GM12801 (cell line): ENCODE results near the gene STMP1.

Source experiments
- TF ChIP-seq, protein P1 (sequence below): IDR thresholded peaks from one replicate; pipeline ENCODE4 v1.5.1; 2011; ENCODE audit warnings: control low read depth; ENCODE audit not compliant: insufficient read length; ENCODE audit errors: extremely low read depth

The STMP1 gene

DNA sequence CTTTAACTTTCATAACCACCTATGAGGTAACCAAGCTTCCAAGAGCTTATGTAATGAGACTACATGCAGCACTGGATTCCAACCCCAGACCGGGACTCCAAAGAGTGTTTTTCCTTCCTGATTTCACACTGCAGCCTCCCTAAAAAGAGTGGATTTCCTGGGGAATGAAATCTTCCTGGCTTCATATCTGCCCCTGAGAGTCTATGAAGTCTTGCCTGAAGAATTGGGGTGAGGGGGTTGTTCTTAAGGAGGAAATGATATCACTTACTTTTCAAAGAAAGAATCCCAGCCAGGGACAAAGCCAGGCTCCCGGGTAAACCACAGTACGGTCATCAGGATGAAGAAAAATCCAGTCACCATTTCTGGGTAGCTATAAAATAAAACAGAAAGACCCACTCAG, 29.7 kb downstream of the STMP1 start:
- TF ChIP-seq, protein P1, sequence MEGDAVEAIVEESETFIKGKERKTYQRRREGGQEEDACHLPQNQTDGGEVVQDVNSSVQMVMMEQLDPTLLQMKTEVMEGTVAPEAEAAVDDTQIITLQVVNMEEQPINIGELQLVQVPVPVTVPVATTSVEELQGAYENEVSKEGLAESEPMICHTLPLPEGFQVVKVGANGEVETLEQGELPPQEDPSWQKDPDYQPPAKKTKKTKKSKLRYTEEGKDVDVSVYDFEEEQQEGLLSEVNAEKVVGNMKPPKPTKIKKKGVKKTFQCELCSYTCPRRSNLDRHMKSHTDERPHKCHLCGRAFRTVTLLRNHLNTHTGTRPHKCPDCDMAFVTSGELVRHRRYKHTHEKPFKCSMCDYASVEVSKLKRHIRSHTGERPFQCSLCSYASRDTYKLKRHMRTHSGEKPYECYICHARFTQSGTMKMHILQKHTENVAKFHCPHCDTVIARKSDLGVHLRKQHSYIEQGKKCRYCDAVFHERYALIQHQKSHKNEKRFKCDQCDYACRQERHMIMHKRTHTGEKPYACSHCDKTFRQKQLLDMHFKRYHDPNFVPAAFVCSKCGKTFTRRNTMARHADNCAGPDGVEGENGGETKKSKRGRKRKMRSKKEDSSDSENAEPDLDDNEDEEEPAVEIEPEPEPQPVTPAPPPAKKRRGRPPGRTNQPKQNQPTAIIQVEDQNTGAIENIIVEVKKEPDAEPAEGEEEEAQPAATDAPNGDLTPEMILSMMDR, result no peak

DNA sequence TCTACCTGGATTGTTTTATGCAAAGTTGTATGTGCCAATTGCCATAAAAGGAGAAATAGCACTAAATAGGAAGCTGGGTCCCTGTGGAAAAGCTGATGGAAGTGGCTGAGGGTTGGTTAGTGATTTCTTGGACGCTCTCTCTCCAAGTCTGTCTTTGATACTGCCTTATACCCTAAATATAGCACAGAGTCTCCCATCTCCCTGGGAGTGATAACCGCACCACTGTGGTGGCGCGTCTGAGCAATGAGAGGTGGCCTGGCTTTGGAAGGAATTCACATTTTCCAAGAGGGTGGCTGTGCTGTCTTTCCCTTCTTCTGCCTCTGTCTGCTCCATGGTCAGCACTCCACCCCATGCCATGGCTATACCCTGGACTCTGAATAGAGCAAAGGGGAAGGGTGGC, 31.2 kb downstream of the STMP1 start:
- TF ChIP-seq, protein P1, result no peak

DNA sequence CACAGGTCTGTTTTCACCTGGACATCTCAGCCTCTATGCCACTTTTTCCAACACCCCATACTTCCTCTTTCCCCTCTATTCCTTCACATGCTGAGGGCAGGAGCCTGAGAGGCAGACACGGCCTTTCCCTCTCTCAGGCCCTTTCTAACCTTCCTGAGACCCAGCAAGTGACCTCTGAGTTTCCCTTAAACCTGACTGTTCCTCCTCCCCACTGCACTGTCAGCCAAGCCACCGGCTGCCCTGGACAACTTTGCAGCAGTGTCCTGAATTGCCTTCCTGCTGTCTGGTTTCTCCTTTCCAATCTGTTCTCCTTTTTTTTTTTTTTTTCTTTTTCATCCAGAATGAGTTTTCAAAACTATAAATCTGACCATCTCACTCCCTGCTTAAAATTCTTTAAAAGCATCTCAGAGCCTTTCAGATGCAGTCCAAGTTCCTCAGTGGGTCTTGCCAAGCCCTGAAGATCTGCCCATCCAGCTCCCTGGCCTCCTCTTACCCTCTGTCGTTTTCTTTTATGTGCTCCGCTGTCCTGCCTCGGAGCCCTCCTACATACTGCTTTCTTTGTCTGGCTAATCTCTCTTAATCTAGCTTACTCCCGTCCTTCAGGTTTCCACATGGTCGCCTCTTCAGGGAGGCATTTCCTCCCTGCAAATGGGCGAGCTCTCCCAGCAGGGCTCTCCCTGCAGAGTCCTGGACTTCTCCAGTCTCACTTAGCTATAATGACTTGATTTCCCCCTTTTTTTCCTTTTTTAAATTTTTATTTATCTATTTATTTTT, 35.1 kb downstream of the STMP1 start:
- TF ChIP-seq, protein P1, result no peak

DNA sequence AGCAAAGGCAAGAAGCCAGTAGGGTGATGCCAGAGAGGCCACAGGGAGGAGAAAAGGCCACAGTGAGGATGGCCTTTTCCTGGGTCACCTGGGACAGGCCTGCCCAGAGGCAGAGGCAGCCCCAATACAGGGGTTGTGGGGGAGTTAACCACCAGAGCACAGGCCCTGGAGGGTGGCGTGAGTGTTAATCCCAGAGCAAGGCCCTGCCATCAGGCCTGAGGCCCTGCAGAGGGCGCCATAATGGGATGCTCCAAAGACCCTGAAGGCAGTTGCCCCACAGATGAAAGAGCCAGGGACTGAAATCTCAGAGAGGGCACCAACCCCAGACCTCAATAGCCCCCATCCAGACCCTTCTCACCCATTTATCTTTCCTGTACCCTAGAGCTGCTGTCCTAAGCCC, 41.8 kb downstream of the STMP1 start:
- TF ChIP-seq, protein P1, result no peak

DNA sequence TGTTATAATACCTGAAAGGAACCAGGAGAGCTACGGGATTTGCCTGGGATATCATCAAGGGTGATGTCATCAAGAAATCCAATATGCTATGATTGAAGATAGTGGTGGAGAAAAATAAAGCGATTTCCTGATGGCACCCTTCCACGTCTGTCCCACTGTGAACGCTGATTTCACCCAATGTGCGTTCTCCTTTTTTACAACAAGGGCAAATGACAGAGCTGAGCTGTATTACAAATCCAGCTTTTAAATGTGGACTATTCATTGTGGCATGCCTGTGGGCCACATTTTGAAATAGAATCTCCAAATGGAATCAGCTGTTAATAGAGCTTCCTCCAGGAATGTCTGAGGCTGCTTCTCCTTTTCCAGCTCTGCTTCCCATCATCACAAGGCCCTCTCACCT, 42.4 kb downstream of the STMP1 start:
- TF ChIP-seq, protein P1, result no peak

DNA sequence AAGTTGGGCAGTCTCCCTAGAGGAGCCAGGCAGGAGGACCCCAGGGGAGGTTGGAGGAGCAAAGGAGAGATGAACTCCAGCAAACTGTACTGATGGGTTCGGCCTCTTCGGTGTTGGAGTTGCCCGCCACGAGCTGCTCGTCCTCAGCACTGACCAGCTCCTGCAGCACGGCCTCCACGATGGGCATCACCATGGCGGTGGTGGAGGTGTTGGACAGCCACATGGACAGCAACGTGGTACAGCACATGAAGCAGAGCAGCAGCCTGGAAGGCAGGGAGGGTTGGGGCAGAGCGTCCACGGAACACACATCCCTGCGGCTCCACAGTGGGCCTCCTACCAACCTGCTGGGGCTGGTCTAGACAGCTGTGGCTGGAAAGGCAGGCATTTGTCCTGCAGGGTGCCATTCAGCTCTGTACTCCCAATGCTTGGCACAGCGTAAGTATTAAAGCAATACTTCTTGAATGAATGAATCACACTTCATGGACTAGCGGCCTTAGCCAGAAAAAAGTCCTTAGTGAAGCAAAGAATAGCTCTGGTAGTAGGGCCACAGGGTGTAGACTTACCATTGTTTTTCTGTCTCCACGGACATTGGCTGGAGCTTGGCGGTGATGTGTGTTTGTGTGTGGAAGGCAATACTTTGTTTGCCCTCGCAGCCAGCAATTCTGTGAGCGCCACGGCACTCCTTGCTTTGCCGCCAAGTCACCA, 43.9 kb downstream of the STMP1 start:
- TF ChIP-seq, protein P1, result no peak

DNA sequence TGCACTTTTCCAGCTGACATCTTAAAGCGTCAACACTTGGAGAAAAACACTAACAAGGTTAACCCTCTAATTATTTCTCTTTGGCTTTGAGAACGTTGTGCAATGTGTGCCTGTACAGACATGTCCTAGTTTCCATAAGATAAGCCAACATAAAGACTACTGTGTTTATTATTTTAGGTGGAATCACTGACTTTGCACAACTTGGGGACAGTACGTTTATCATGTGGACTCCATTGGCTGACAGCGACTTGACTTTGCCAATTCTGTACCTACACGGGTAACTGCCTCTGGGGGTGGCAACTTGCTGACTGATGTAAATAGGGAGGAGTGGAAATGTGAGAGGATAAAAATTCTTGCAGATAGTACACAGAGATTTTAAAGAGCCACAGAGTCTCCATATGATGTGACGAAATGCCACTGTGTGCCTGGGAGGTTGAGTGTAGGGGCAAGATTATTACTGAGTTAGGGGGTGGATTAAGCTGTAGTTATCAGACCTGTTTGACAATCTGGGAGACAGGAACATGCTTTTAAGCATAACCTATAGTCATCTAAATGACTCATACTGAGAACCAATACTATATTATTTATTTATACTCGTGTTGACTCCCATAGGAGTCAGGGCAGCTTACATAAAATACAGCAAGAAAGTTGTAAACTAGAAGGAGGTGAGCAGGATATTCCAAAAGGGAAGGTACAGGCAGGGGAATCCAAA, 44.7 kb downstream of the STMP1 start:
- TF ChIP-seq, protein P1, result no peak
